K562 (cell line): ENCODE measurements around the gene NRXN3. TPM values are rescaled to one million over a fixed set of nuclear protein-coding genes. Genes with fewer than 3 reads are reported as not detected.
A peak's percentile ranks its signal among the peaks of the same experiment; 100 is the strongest.

Experiments
- ATAC-seq: fragments of 200-7000 bp; cut with Tn5 transposase; 3 replicates; pipeline ENCODE4 v1.9.1; 2020; ENCODE audit warnings: moderate library complexity
- BruUV-seq: library from RNA; stranded (reverse); fragments of 400-500 nt; replicated peaks from 2 replicates; lab custom pipeline; 2021; lab: Mats Ljungman, UMichigan
- CTCF ChIA-PET: fragments of 300-600 bp; formaldehyde crosslinking; extraction: SDS; loops from one replicate; lab custom pipeline; 2021; ENCODE audit warnings: low intra/inter-chr PET ratio; lab: Yijun Ruan, JAX
- POLR2A ChIA-PET: fragments of 300-600, 350-650 bp; sonication (Branson Sonifier 250); formaldehyde crosslinking; extraction: SDS; loops from one replicate; lab custom pipeline; 2021; ENCODE audit warnings: antibody characterized with exemption, inconsistent platforms; lab: Yijun Ruan, JAX
- DNase-seq, 4 experiments: peaks; one replicate each; pipeline versions ENCODE4 v3.0.0 to v3.0.0-alpha.2; 2011 to 2018; ENCODE audit warnings: low spot score in 3 of 4, mixed read lengths in 3 of 4; ENCODE audit errors: extremely low read depth in 1 of 4
- FAIRE-seq: peaks from 2 replicates; lab custom pipeline; 2011; peaks lifted over from hg19 to GRCh38; lab: Jason Lieb, UNC
- H2AFZ ChIP-seq: 2 replicates; pipeline ENCODE4 v1.6.0; 2011; ENCODE audit warnings: low read depth, low read length, control low read depth, inconsistent platforms
- H3K27ac ChIP-seq: fragments of 200-600 bp; 3 replicates; pipeline ENCODE4 v1.8.0; 2011; ENCODE audit warnings: low read depth, mild to moderate bottlenecking, control low read depth, inconsistent platforms, low read length, moderate library complexity, mixed read lengths; ENCODE audit errors: extremely low read depth
- H3K27me3 ChIP-seq, 2 experiments: fragments of 300-600 bp in 1 of 2; 2 replicates in 1 of 2; 3 replicates in 1 of 2; pipeline versions ENCODE4 v1.6.0 to v1.8.0; 2011; ENCODE audit warnings: inconsistent platforms in 2 of 2, low read length in 2 of 2, mild to moderate bottlenecking in 1 of 2, mixed read lengths in 1 of 2, moderate library complexity in 1 of 2; ENCODE audit not compliant: control insufficient read depth in 2 of 2, insufficient read depth in 2 of 2
- H3K36me3 ChIP-seq: fragments of 300-600 bp; 3 replicates; pipeline ENCODE4 v1.8.0; 2011; ENCODE audit warnings: mild to moderate bottlenecking, low read length, inconsistent platforms; ENCODE audit not compliant: control insufficient read depth, insufficient read depth
- H3K4me1 ChIP-seq, 2 experiments: fragments of 200-600 bp in 1 of 2; replicated peaks in 1 of 2; 2 replicates in 1 of 2; 3 replicates in 1 of 2; pipeline versions ENCODE4 v1.5.1 to v1.8.0; 2011; ENCODE audit warnings: inconsistent platforms in 2 of 2, low read length in 2 of 2, mild to moderate bottlenecking in 1 of 2, mixed read lengths in 1 of 2, moderate library complexity in 1 of 2; ENCODE audit not compliant: control insufficient read depth in 2 of 2, insufficient read depth in 2 of 2
- H3K4me2 ChIP-seq: 2 replicates; pipeline ENCODE4 v1.6.1; 2011; ENCODE audit warnings: low read length, control low read depth, inconsistent platforms, mixed read lengths; ENCODE audit not compliant: insufficient read depth
- H3K4me3 ChIP-seq: fragments of 200-600 bp; sonication (generic), shearing (Covaris generic); 2 replicates; pipeline ENCODE4 v1.5.1; 2016; ENCODE audit warnings: control low read depth, inconsistent platforms
- H3K79me2 ChIP-seq: fragments of 200-600 bp; 3 replicates; pipeline ENCODE4 v1.8.0; 2011; ENCODE audit warnings: low read length, inconsistent platforms; ENCODE audit not compliant: control insufficient read depth, insufficient read depth
- H3K9ac ChIP-seq, 2 experiments: 2 replicates each; pipeline versions ENCODE4 v1.6.0 to v1.6.1; 2011; ENCODE audit warnings: low read depth in 2 of 2, low read length in 2 of 2, control low read depth in 1 of 2, inconsistent platforms in 1 of 2, mild to moderate bottlenecking in 1 of 2, mixed read lengths in 1 of 2; ENCODE audit not compliant: insufficient read depth in 1 of 2
- H3K9me1 ChIP-seq: one replicate; pipeline ENCODE4 v1.6.0; 2011; ENCODE audit warnings: inconsistent platforms, mild to moderate bottlenecking, low read length, moderate library complexity; ENCODE audit not compliant: control insufficient read depth, insufficient read depth
- H3K9me3 ChIP-seq: replicated peaks from 2 replicates; pipeline ENCODE4 v1.5.1; 2011; ENCODE audit warnings: low read depth, low read length, inconsistent platforms; ENCODE audit not compliant: control insufficient read depth, insufficient read depth
- H4K20me1 ChIP-seq: replicated peaks from 2 replicates; pipeline ENCODE4 v1.6.1; 2011; ENCODE audit warnings: low read length, inconsistent platforms, mixed read lengths; ENCODE audit not compliant: control insufficient read depth, insufficient read depth
- BACH1 ChIP-seq: fragments of 200-800 bp; sonication (Bioruptor generic); IDR thresholded peaks from 2 replicates; pipeline ENCODE4 v1.6.1; 2016; ENCODE audit warnings: missing genetic modification characterization, missing compliant biosample characterization
- CREB1 ChIP-seq, 2 experiments: sonication (generic) in 1 of 2; formaldehyde crosslinking in 1 of 2; IDR thresholded peaks; 2 replicates each; pipeline versions ENCODE4 v1.6.1 to v1.8.0; 2012 to 2022; ENCODE audit warnings: inconsistent platforms in 1 of 2, mild to moderate bottlenecking in 1 of 2, missing genetic modification reagents in 1 of 2, moderate library complexity in 1 of 2
- FOXA3 ChIP-seq, 2 experiments: fragments of 450-650 bp in 1 of 2; sonication (generic) in 1 of 2; formaldehyde crosslinking; IDR thresholded peaks in 1 of 2; conservative IDR thresholded peaks in 1 of 2; 2 replicates each; pipeline versions ENCODE4 v1.4.0 to v1.8.0; 2020 to 2022; ENCODE audit warnings: mild to moderate bottlenecking in 2 of 2, missing genetic modification reagents in 1 of 2
- LEF1 ChIP-seq: fragments of 450-650 bp; IDR thresholded peaks from 2 replicates; pipeline ENCODE4 v1.6.1; 2016; ENCODE audit warnings: mild to moderate bottlenecking
- POU5F1 ChIP-seq: fragments of 150-350 bp; IDR thresholded peaks from 2 replicates; pipeline ENCODE4 v1.6.1; 2014; ENCODE audit warnings: borderline replicate concordance, low read length, low read depth, mild to moderate bottlenecking; ENCODE audit not compliant: partially characterized antibody
- RFX7 ChIP-seq: fragments of 250-450 bp; sonication (Bioruptor Pico); IDR thresholded peaks from 2 replicates; pipeline ENCODE4 v1.5.1; 2021; ENCODE audit warnings: mild to moderate bottlenecking
- TCF3 ChIP-seq: sonication (generic); formaldehyde crosslinking; IDR thresholded peaks from 2 replicates; pipeline ENCODE4 v1.4.0; 2020; ENCODE audit warnings: mild to moderate bottlenecking, missing genetic modification reagents
- ZBTB34 ChIP-seq: fragments of 250-450 bp; sonication (Bioruptor Pico); IDR thresholded peaks from 2 replicates; pipeline ENCODE4 v1.8.0; 2021; ENCODE audit warnings: mild to moderate bottlenecking, moderate library complexity
- ZBTB49 ChIP-seq: sonication (generic); formaldehyde crosslinking; IDR thresholded peaks from 2 replicates; pipeline ENCODE4 v1.8.0; 2022; ENCODE audit warnings: missing genetic modification reagents, mild to moderate bottlenecking, borderline replicate concordance
- ZNF263 ChIP-seq: sonication (generic); formaldehyde crosslinking; IDR thresholded peaks from 2 replicates; pipeline ENCODE4 v1.8.0; 2022; ENCODE audit warnings: mild to moderate bottlenecking, missing genetic modification reagents, borderline replicate concordance
- ZNF347 ChIP-seq: fragments of 450-650 bp; formaldehyde crosslinking; IDR thresholded peaks from 2 replicates; pipeline ENCODE4 v1.4.0; 2020; ENCODE audit warnings: low read depth, mild to moderate bottlenecking, moderate library complexity
- WGBS: fragments of 100-300 bp; shearing (Covaris generic); methylation state at CpG from one replicate; pipeline ENCODE4 v1.1.6; 2016; ENCODE audit warnings: low coverage, mixed read lengths; ENCODE audit not compliant: insufficient coverage; ENCODE audit errors: missing lambda C conversion rate; 5-methylcytosine and 5-hydroxymethylcytosine counted together
- in situ Hi-C: fragments of 300-500 bp; cut with MboI; formaldehyde crosslinking; loops from 4 replicates; pipeline ENCODE4 v1.15.0; 2018; ENCODE audit warnings: inconsistent platforms, mixed read lengths
- intact Hi-C: fragments of 100-400 bp; cut with micrococcal nuclease; formaldehyde crosslinking; loops from 2 replicates; pipeline ENCODE4 v1.14.2; 2022
- polyA plus RNA-seq, 8 experiments: library from polyadenylated mRNA; depleted of rRNA in 4 of 8; stranded (reverse) in 5 of 8; unstranded in 3 of 8; fragments of >200 nt; fragmentation: Nextera tagmentation in 2 of 8; fragmentation: Illumina TruSeq in 1 of 8; extraction: Ambion mirVana in 2 of 8; extraction: Trizol in 1 of 8; gene quantifications; 2 replicates each; pipeline versions ENCODE4 v1.2.1 to v1.2.3, GENCODE V29; 2011 to 2014; ENCODE audit warnings: inconsistent platforms in 1 of 8, missing spikeins in 1 of 8
- total RNA-seq, 7 experiments: library from RNA; depleted of rRNA in 6 of 7; stranded (reverse); fragments of >200 nt in 6 of 7; fragmentation: Illumina TruSeq in 2 of 7; extraction: Trizol in 2 of 7; gene quantifications; 2 replicates each; pipeline versions ENCODE4 v1.2.1 to v1.2.3, GENCODE V29; 2011 to 2021; ENCODE audit warnings: low replicate concordance in 1 of 7
- TF ChIP-seq, protein P1 (sequence below): sonication (generic); formaldehyde crosslinking; IDR thresholded peaks from 2 replicates; pipeline ENCODE4 v1.9.0; 2022; ENCODE audit warnings: mild to moderate bottlenecking, missing genetic modification reagents
- TF ChIP-seq, protein P2 (sequence below), 2 experiments: IDR thresholded peaks; 2 replicates each; pipeline ENCODE4 v1.6.1; 2011; ENCODE audit warnings: borderline replicate concordance in 1 of 2, control low read depth in 1 of 2, low read depth in 1 of 2, low read length in 1 of 2, mild to moderate bottlenecking in 1 of 2, mixed read lengths in 1 of 2, moderate library complexity in 1 of 2; ENCODE audit not compliant: insufficient read depth in 1 of 2, insufficient read length in 1 of 2, poor library complexity in 1 of 2, severe bottlenecking in 1 of 2; ENCODE audit errors: extremely low read depth in 1 of 2

NRXN3 gene
- total and polyA plus RNA-seq, 9 of the 15 experiments (the other 6 are each of a cell fraction or from before 2014, with no cell fraction given) = 0.09 TPM; not detected in 8

- TF ChIP-seq, protein P1, sequence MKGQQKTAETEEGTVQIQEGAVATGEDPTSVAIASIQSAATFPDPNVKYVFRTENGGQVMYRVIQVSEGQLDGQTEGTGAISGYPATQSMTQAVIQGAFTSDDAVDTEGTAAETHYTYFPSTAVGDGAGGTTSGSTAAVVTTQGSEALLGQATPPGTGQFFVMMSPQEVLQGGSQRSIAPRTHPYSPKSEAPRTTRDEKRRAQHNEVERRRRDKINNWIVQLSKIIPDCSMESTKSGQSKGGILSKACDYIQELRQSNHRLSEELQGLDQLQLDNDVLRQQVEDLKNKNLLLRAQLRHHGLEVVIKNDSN (CRISPR knock-in tag) = peak; percentile 38
These were observed 84.8 kb downstream of the NRXN3 start (continued) for GRCh38 chr14:78254911-78255461.

DNA sequence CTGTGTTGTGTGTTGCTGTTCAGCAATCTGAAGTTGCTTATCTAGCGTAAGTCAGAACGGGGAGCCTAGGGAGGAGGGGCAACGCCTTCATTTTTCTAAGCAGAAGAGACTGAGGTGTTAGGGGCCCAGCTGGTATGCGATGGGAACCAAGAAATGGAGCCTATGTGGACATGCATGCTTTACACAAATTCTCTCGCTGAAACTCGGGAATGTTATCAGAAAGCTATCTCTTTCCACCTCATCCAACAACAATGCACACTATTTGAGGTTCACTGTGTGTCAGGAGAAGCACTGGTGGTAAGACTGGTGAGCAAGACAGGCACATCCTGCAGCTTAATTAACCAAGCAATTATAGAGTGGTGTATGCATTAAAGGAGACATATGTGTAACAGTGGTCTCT is 89.7 kb downstream of the NRXN3 start:
- Histone ChIP-seq H3K27ac (no peak overlapping the region), H3K36me3 (no peaks in the 10 kb centered on the region), H3K4me1 (no peaks in the 10 kb centered on the region), H3K9me1 (no peaks in the 10 kb centered on the region), H3K79me2 (no peaks in the 10 kb centered on the region), H2AFZ (no peak overlapping the region), H4K20me1 (no peaks in the 10 kb centered on the region), H3K4me3 (no peak overlapping the region), H3K9ac (no peak overlapping the region), H3K9me3 (no peaks in the 10 kb centered on the region), H3K27me3 (no peaks in the 10 kb centered on the region; a peak in 2 of 5 replicates), H3K4me2 (no peak overlapping the region)
- in situ Hi-C loops (no loop called here), intact Hi-C loops (no loop called here)
- CTCF ChIA-PET = no interaction called here
- POLR2A ChIA-PET = no interaction called here
- no peak for DNase-seq
- 0% methylated on average over 4 of the region's 6 CpGs for WGBS
- ATAC-seq = no peak
- BruUV-seq = no TSS peak
- FAIRE-seq = no peak
- no peak for TF ChIP-seq ZBTB49 (CRISPR knock-in tag)
- no peak for TF ChIP-seq ZBTB34 (CRISPR knock-in tag)
- no peak for TF ChIP-seq ZNF263 (CRISPR knock-in tag)
- TF ChIP-seq, protein P2, sequence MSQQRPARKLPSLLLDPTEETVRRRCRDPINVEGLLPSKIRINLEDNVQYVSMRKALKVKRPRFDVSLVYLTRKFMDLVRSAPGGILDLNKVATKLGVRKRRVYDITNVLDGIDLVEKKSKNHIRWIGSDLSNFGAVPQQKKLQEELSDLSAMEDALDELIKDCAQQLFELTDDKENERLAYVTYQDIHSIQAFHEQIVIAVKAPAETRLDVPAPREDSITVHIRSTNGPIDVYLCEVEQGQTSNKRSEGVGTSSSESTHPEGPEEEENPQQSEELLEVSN (IDR thresholded peaks at IDR 0.05; ENCODE audit: borderline replicate concordance in 1 of 2, extremely low read depth in 1 of 2, insufficient read depth in 1 of 2, insufficient read length in 1 of 2, low read depth in 1 of 2, low read length in 1 of 2, poor library complexity in 1 of 2, severe bottlenecking in 1 of 2) = no peak
- no peak for TF ChIP-seq LEF1
- no peak for TF ChIP-seq FOXA3 (CRISPR knock-in tag; conservative IDR thresholded peaks at IDR 0.05 in 1 of 2, IDR thresholded peaks at IDR 0.05 in 1 of 2)
- TF ChIP-seq CREB1 (IDR thresholded peaks at IDR 0.05) = no peak
- TF ChIP-seq CREB1 (CRISPR knock-in tag; IDR thresholded peaks at IDR 0.05) = no peak
- no peak for TF ChIP-seq TCF3
- TF ChIP-seq POU5F1 = no peak
- TF ChIP-seq BACH1 (tag) = no peak
- no peak for TF ChIP-seq ZNF347 (CRISPR knock-in tag)
- TF ChIP-seq RFX7 (CRISPR knock-in tag) = no peak
